ENCODE results near the gene TTC33. TPM values are rescaled to one million over a fixed set of nuclear protein-coding genes. Genes with fewer than 3 reads are reported as not detected.

TTC33 gene
- total RNA-seq, 1 donor from 2014 or later: 7.6 TPM

DNA sequence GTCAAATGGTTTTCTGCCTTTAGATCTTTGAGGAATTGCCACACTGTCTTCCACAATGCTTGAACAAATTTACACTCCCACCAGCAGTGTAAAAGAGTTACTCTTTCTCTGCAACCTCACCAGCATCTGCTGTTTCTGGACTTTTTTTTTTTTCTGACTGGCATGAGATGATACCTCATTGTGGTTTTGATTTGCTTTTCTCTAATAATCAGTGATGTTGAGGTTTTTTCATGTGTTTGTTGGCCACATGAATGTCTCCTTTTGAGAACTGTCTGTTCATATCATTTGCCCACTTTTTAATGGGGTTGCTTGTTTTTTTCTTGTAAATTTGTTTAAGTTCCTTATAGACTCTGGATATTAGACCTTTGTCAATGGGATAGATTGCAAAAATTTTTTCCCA, 205.3 kb downstream of the TTC33 start:
- TF ChIP-seq, protein P1, sequence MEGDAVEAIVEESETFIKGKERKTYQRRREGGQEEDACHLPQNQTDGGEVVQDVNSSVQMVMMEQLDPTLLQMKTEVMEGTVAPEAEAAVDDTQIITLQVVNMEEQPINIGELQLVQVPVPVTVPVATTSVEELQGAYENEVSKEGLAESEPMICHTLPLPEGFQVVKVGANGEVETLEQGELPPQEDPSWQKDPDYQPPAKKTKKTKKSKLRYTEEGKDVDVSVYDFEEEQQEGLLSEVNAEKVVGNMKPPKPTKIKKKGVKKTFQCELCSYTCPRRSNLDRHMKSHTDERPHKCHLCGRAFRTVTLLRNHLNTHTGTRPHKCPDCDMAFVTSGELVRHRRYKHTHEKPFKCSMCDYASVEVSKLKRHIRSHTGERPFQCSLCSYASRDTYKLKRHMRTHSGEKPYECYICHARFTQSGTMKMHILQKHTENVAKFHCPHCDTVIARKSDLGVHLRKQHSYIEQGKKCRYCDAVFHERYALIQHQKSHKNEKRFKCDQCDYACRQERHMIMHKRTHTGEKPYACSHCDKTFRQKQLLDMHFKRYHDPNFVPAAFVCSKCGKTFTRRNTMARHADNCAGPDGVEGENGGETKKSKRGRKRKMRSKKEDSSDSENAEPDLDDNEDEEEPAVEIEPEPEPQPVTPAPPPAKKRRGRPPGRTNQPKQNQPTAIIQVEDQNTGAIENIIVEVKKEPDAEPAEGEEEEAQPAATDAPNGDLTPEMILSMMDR (conservative IDR thresholded peaks at IDR 0.05; ENCODE audit: low read depth, low read length): no peak
- DNase-seq (ENCODE audit: low read depth): no peak
- H3K4me3 ChIP-seq (ENCODE audit: low read depth, low read length): no peak overlapping the region

- TF ChIP-seq, protein P1 (conservative IDR thresholded peaks at IDR 0.05; ENCODE audit: low read depth, low read length): no peak
- no peak overlapping the region for H3K4me3 ChIP-seq (ENCODE audit: low read depth, low read length)
- DNase-seq (ENCODE audit: low read depth): no peak
Measured at GRCh38 chr5:40549616-40550015, 206.1 kb downstream of the TTC33 start.

DNA sequence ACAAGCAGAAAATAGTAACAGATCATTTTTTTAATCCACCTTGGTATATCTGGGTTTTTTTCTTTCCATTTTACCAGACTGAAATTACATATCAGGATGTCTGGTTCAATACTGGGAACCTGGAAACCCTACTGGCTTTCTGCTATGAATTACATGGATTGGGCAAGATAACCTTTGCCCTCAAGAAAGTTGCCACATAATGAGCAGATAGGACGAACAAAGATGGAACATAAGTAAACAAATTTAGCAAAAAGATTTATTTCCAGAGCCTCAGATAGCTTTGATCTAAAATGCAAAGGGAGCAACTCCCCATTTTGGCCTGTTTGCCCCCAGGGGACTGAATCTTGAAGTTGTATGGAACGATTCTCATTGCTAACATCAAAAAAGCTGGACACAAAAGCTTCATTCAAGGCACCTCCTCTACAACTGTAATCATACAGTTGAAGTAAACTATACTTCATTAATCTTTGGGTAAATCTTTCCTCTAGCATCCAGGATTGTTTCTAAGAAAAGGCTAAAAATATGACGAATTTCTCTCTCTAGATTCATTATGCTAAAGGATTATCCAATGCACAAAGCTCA, 207.7 kb downstream of the TTC33 start:
- DNase-seq (ENCODE audit: low read depth): no peak
- TF ChIP-seq, protein P1 (conservative IDR thresholded peaks at IDR 0.05; ENCODE audit: low read depth, low read length): no peak
- H3K4me3 ChIP-seq (ENCODE audit: low read depth, low read length): no peak overlapping the region

DNA sequence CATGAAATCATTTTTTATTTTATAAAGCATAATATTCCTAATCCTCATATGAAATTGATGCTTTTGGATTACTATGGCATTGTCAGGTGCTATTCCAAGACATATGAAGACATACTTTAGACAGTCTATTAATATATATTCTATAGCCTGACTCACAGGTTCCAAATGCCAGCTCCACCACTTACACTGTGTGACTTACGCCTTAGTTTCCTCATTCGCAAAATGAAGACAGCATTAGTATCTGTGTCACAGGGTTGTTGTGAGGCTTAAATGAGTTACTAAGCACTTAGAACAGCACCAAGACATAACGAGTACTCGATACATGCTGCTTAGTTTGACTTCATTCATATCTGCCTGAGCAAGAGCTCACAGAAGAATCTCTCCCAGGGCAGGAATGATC, 208.2 kb downstream of the TTC33 start:
- TF ChIP-seq, protein P1 (conservative IDR thresholded peaks at IDR 0.05; ENCODE audit: low read depth, low read length): no peak
- H3K4me3 ChIP-seq (ENCODE audit: low read depth, low read length): no peak overlapping the region
- DNase-seq (ENCODE audit: low read depth): no peak

- no peak overlapping the region for H3K4me3 ChIP-seq (ENCODE audit: low read depth, low read length)
- TF ChIP-seq, protein P1 (conservative IDR thresholded peaks at IDR 0.05; ENCODE audit: low read depth, low read length): no peak
- DNase-seq (ENCODE audit: low read depth): no peak
Measured at GRCh38 chr5:40540301-40540700, 215.5 kb downstream of the TTC33 start.

- no peak overlapping the region for H3K4me3 ChIP-seq (ENCODE audit: low read depth, low read length)
- TF ChIP-seq, protein P1 (conservative IDR thresholded peaks at IDR 0.05; ENCODE audit: low read depth, low read length): no peak
- no peak for DNase-seq (ENCODE audit: low read depth)
Measured at GRCh38 chr5:40524677-40525076, 231.1 kb downstream of the TTC33 start.

- TF ChIP-seq, protein P1 (conservative IDR thresholded peaks at IDR 0.05; ENCODE audit: low read depth, low read length): no peak
- no peak for DNase-seq (ENCODE audit: low read depth)
- H3K4me3 ChIP-seq (ENCODE audit: low read depth, low read length): no peak overlapping the region
Measured at GRCh38 chr5:40521925-40522324, 233.8 kb downstream of the TTC33 start.
